GM19455 (cell line): ENCODE data around the gene TNS3.

Experiments used
- ATAC-seq: cut with Tn5 transposase; IDR thresholded peaks from one replicate; pipeline ENCODE4 v1.9.1; 2021; ENCODE audit not compliant: unreplicated experiment

Gene TNS3

DNA sequence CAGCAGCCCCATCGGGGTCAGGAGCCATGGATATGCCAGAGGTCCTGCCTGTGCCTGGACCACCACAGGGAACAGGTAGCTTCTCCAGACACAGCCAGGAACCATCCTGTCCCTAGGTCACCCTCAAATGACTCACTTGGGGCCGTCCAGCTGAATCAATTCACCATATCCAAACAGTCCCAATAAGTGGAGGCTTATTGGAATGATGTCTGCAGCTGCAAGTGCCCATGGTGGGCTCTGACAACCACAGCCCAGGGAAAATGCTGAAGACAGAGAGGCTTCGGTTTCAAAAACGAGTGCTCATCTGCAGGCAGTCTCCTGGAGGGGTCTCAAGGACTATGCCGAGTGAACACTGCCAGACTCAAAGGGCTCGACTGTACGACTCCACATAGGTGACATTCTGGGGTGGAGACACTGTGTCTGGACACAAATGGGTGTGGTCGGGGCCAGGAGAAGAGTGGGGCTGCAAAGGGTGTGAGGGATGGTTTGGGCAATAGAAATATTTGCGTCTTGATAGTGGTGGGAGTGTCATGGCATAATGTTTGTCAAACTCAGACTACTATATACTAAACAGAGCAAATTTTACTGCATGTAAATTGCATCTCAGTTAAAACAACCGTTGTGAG lies 204.8 kb downstream of the TNS3 start:
- no peak for ATAC-seq

DNA sequence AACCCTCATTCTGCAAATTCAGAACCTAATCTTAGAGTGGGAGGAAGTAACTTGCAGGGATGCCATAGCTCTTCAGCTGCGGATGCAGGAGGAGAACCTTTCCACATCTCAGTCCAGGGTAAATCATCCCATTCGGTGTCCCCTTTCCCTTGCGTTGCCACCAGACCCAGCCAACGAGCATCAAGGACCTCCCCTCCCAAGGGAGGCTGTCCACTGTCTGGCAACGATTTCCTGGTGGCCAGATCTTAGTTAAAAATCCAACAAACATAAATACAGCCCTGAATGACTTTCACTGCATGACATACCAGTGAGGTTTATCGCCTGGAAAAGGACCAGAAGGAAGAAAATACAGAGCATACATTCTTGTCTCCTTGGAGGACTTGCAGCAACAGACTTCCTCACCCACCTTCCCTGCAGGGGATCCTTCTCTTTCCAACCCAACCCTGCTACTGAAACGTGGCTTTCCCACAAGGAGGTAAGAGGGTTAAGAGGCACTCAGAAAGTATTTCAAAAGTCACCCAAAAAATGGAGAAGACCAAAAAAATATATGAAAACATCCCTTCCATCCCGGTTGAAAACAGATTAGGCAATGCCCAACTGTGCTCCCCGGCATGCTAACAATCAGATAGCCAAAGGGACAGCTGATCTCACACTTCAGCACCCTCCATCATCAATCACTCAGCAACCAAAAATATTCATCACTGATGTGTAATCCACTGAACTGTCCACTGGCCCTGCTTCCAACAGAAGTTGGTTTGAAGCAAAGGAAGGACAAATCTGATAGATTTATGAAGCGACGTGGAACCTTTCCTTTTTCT lies 206.6 kb downstream of the TNS3 start:
- ATAC-seq = no peak

DNA sequence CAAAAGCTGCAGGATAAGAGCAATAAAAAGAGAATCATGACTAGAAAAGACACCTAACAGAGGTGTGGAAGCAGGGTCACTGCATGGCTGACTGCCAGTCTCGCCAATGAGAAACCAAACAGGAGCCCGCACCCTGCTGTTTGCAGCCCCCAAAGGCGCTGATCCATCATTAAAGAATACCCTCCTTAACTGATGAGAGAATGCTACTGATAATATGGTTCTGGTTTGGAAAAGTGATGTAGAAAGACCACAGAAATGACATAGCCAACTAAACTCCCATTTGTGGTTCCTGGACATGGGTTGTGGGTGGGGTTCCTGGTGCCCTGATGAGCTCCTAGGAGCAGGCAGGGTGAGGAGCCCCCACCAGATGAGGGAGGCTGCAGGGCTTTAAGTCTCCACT lies 207.4 kb downstream of the TNS3 start:
- ATAC-seq = no peak

DNA sequence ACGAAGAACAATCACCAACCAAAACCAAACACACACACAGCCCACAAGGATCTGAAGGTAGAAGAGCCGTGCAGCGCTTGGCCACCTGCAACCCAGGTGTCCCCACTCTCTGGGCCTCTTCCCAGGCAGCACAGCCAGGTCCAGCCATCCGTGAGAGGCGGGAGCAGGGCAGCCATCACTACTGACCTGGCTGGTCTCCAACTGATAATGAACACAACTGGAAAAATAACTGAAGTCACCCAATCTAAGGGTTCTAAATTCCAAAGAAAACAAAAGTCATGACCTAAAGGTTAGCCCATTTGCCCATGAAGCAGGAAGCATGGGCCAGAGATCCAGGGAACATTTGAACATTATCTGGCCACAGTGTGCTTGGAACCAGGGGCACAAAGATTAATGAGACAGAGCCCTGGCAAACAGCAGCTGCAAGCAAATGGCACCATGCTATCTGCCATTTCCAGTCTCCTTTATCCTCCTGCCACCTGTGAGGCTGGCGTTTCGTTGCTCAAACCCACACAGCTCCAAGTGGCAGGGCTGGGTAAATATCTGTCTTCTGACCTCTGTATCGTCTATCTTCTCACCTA lies 207.9 kb downstream of the TNS3 start:
- ATAC-seq = no peak

DNA sequence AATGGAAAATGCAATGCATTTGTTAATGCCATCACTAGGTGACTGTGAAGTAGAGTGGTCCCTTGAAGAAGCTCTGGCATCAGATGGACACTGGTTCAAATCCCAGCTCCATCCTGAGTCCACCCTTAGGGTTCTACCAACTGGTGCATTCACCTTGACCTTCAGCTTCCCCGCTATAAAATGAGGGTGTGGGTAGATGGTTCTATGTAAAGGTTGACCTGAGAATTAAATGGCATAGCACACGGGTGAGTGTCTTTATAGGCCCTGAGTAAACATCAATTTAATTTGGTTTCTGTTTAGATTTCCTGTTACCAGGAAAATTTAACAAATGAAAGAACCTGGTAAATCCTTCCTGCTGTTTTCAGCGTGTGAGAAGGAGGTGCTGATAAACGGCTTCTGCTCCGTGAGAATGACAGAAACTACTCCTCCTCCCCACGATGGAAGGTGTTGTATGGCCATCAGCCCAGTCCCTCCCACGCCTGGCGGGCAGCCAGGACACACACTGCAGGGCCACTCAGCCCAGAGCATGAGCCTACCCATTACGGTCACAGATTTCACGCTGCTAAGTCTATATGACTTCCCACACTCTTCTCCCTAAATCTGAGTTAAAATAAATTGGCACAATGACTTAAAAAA lies 210.1 kb downstream of the TNS3 start:
- no peak for ATAC-seq

DNA sequence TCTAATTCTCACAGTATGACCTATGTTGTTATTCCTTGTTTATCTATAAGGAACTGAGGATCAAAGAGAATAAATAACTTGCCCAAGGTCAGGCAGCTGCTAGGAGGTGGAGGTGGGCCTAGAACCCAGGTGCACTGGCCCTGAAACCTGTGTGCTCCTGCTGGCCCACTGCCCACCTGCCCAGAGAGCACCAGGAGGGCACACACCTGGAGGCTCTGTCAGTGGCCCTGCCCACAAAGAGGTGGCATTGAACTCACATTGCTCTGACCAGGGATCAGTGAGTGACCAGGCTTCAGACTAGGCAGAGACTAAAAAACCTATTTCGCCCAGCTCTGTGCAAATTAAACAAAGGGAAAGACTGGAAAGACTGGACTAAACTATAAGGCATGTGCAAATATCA lies 210.6 kb downstream of the TNS3 start:
- ATAC-seq = no peak

DNA sequence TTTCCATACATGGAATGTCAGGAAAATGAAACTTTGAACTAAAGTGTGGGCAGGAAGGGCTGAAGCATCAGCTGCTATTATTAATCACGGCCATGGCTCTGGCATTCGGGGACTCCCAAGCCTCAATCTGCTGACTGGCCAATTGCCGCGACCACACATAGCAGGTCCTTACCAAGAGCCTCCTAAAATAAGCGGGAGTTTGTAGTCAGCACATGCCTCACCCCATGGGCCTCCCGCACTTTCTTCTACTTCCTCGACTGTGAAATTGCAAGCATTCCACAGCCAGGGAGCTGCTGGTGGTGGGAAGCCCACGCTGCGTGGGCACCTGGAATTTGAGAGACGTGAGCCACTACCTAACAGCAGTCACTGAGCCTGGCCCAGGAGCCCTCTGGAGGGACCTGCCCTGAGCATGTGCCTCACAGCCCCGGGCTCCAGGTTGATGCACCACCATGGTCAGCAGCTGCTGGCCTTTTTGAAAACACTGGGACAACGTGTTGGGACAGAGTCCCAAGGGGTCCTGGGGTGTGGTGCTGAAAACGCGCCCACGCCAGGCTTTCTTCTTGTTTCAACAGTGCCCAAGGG lies 211.4 kb downstream of the TNS3 start:
- ATAC-seq = no peak

DNA sequence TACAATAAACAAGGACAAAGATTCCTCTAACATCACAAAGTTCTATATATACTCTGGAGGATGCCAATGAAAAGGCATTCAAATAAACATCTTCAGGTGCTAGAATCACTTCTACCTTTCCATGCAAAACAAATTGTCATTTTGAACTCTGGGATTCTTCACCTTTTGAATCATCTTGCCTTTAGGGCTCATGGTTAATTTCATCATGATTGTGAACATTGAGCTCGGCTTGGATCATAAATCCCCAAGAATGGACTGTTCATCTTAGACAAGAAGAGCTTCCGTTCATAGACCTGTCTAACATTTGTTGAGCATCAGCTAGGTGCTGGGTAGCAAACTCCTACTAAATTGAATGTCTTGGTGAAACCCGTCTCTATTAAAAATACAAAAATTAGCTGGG lies 212.2 kb downstream of the TNS3 start:
- ATAC-seq = no peak

DNA sequence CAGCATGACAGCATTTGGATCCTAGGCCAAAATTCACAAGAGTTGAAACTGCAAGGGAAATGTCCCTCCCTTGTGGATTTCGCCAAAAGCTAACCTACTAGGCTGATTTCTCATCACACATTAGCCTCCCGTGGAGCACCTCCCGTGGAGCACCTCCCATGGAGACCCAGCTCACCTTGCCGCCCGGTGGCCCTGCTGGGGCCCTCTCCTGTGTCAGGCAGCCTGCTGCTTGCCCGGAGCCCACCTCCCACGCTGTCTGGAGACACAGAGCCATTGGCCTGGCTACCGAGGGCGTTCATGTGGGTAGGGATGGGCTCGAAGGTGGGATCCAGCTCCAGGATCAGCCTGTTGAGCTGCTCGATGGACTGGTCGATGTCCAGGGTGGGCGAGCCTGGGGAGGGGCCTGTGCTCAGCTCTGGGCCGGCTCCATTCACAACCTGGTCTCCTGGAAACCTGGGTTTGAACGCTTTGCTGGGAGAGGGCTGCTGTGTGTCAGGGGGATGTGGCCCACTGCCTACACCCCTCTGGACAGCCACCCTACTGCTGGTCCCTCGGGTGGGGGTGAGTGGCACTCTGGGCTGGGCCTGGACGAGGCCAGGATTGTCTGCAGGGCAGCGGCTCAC lies 213.6 kb downstream of the TNS3 start:
- ATAC-seq = no peak

DNA sequence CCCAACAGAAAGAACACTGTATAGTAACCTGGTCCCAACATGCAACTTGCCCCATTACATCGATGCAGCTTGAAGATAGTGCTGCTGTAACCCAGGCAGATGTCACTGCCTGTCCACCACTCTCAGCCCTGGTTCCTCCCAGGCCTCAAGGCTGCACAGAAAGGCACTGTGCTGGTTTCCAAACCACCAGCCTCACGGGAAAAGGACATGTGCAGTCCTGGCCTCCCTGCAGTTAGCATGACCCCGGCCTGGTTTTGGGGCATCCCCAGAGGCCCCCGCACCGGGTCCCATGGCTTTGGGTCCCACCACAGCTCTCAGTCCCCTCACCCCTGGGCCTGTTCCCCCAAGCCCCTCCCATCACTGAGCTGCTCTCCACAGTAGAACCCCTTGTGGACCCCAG lies 214.5 kb downstream of the TNS3 start:
- ATAC-seq = no peak

DNA sequence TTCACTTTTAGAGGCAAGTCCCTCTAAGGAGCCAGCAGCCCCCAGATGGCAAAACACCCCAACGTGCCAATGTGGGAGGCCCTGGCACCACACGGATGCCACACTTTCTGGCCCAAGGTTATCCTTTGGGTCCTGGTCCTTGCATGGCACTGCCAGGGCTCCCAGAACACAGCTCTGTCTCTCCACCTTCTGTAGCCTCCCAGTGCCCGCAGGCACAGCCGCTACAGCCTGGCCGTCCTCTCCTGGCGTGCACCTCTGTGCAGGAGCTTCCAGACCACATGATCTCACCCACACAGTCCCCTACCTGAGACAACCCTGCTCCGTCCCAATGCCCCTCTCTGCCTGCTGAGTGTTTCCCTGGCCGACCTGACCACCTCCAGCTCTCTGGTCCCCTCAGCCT lies 215.0 kb downstream of the TNS3 start:
- no peak for ATAC-seq

DNA sequence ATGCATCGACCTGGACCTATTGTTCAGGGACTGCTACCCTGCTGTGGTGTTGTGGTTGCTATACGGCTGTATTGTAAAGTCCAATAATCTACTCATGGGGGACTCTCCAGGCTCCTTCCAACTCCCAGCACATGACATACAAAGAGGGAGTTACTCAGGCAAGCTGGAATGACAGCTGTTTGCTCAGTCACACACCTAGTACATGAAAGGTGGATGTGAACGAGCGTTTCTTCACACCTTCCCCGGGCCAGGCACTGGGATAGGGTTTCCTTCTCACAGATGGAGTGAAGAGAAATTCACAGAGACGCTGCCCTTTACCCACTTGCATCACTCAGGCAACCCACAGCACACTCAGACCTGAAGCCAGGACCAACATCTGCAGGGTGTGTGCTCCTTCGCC lies 215.7 kb downstream of the TNS3 start:
- ATAC-seq = no peak

DNA sequence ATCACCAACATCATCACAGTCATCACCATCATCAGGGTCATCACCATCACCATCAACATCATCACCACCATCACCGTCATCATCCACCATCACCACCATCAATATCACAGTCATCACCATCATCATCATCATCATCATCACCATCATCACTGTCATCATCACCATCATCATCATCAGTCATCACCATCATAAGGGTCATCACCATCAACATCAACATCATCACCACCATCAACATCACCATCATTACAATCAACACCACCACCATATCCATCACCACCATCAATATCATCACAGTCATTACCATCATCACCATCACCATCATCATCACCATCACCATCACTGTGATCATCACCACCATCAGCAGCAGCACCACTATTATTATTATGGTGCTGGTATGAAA lies 218.9 kb downstream of the TNS3 start:
- ATAC-seq = no peak

DNA sequence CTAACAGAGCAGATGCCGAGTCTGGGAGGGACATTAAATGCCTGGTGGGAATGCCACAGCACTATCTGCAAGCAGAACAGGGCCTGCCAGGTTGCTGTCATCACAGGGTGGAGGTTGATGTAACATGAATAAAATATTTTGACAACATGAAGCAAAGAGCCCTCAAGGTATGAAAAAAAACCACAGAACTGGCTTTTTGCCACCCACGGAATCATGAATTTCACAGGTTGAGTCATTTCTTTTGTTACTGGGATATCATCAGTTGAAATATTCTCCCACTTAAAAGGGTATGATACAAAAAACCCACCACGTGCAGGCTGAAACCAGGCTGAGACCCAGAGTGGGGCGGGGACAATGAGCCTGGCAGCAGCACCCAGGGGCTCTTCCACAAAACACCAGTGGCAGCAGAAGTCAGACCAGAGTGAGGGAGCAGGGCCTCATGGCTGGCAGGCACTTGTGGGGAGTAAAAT lies 220.1 kb downstream of the TNS3 start:
- ATAC-seq = no peak

DNA sequence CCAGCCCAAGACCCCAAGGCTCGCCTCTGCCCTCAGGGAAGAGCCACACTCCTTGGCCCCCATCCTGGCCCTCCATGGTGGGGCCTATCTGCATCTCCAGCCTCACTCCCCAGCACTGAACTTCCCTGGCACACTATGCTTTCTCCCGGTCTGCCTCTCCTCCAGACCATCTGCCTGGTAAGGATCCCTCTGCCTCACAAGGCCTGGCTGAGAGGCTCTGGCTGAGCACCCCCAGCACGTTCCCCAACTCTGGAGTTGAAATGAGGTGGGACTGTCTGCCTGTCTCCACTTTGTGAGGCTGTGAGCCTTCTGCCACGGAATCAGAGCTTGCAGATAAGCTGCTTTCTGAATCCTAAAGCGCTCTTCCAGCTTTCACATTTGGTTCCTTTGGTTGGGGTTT lies 220.7 kb downstream of the TNS3 start:
- no peak for ATAC-seq

DNA sequence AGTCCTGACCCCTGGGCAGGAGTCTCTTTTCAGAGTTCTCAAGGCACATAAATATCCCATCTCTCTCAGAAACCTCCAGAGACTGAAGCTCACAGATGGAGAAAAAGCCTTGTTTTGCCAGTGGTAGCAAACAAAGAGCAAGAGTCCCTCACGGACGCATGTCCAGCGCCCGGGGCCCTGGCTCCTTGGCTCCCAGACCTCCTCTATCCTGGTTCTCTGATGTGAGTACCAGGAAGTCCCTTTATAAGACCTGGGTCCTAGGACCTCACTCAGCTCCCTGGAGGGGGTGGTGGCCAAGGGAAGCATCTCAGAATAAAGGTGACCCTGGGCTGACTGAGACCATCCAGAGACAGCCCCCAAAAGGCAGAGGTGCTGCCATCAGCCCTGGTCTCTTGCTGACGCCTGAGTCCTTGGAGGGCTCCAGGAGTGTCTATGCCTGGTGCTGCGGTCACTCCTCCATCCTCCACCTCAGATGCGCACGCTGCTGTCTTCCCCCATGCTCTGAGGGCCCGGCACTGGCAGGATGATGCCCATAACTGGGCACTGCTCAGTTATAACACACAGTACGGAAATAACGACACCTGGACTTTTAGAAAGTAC lies 221.5 kb downstream of the TNS3 start:
- ATAC-seq = no peak

DNA sequence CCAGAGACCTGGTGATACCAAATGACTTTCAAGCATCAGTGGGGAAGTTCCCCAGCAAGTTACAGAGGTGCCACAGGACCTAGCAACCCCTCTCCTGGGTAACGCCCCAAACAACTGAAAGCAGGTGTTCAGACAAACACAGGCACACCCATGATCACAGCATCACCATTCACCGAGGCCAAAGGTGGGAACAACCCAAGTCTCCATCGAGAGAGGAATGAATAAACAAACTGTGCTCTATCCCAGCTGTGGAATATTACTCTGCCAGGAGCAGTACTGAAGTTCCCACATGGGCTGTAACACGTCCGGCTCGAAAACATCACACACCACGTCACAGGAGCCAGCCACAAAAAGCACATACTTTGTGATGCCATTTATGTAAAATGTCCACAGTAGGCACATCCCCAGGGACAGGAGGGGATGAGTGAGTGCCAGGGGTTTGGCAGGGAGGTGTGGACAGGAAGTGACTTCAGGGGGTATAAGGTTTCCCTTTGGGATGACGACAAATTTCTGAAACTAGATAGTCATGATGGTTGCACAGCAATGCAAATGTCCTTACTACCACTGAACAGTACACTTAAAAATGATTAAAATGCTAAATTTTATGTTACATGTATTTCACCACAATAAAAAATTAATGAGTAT lies 222.8 kb downstream of the TNS3 start:
- no peak for ATAC-seq

DNA sequence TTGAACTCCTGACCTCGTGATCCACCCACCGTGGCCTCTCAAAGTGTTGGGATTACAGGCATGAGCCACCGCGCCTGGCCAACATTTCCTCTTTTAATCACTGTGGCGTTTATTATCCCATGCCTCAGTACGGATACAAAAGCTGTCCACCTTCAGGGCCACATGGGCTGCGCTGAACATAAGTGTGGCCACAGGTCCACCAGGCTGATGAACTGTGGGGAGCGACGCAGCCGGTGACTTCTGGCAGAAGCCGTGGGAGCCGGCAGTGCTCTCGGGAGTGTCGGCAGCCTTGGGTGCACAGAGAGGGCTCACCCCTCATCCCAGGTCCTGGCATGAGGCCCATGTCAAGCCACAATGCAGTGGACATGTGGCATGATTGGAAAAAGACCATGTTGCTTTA lies 223.6 kb downstream of the TNS3 start:
- no peak for ATAC-seq

DNA sequence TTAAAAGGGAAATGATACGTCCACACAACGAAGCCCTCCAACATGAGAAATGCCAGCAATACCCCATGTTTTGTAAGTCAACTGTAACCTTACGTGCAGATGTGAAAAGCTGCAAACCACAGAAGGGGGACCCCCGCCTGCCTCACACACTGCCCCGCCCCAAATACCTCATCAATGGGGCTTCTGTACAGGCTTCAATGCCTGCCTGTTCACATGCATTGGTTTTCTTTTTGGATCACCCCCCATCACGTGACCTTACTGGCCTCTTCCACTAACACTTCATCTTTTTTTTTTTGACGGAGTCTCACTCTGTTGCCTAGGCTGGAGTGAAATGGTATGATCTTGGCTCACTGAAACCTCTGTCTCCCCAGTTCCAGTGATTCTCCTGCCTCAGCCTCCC lies 224.0 kb downstream of the TNS3 start:
- ATAC-seq = no peak

DNA sequence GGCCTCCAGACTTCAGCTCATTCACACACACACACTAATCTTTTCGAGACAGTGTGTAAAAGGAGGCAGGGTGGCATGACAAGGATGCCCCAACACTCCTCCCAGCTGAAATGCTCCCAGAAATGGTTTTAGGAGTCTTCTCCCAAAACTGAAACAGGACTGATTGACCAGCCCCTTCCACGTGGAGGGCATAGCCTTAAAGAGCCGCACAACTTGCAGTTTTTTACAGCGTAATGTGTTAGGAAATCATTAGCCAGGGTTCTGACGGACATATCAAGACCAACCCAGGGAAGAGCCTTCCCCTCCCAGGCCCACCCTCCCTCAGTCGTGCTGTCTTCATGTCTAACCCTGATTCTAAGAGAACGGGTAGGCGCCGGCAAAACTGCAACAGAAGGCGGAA lies 224.6 kb downstream of the TNS3 start:
- ATAC-seq = no peak
